Activated naive CD4-positive, alpha-beta T cell (primary cell): ENCODE data around the gene KRT10.

Source experiments
- DNase-seq, 4 experiments: peaks; one replicate each; lab custom pipeline; 2025; lab: John Stamatoyannopoulos, UW

KRT10 gene

GRCh38 chr17:40803617-40804082, 18.8 kb downstream of the KRT10 start:
- peak; percentile 22 to 64 (median 52) for DNase-seq

- DNase-seq = no peak
These were observed 21.3 kb downstream of the KRT10 start for GRCh38 chr17:40801157-40801556.

- DNase-seq = no peak
These were observed 22.0 kb downstream of the KRT10 start for GRCh38 chr17:40800381-40800780.

GRCh38 chr17:40799859-40800258, 22.6 kb downstream of the KRT10 start, which contains the start of gene KRT28:
TSS of gene KRT28 (minus strand) at chr17:40799959. CDS start at chr17:40799893, 66 bp downstream.
- no peak for DNase-seq

- DNase-seq = no peak
These were observed 25.6 kb downstream of the KRT10 start for GRCh38 chr17:40796846-40797245.

GRCh38 chr17:40795019-40795667, 27.3 kb downstream of the KRT10 start:
- no peak for DNase-seq

GRCh38 chr17:40794466-40794865, 27.9 kb downstream of the KRT10 start:
- no peak for DNase-seq

GRCh38 chr17:40793832-40794231, 28.6 kb downstream of the KRT10 start:
- DNase-seq = no peak

GRCh38 chr17:40791787-40792436, 30.5 kb downstream of the KRT10 start:
- no peak for DNase-seq

- DNase-seq = no peak
These were observed 31.3 kb downstream of the KRT10 start for GRCh38 chr17:40791111-40791510.

GRCh38 chr17:40782450-40782849, 40.0 kb downstream of the KRT10 start, which contains the start of gene KRT27:
TSS of gene KRT27 (minus strand) at chr17:40782550. CDS start at chr17:40782493, 57 bp downstream.
- no peak for DNase-seq

- DNase-seq = peak in 2 of 4 experiments; percentile 5 to 7
These were observed 43.1 kb downstream of the KRT10 start for GRCh38 chr17:40779181-40779909.

- no peak for DNase-seq
These were observed 44.0 kb downstream of the KRT10 start for GRCh38 chr17:40778461-40778860.

- no peak for DNase-seq
These were observed 44.4 kb downstream of the KRT10 start for GRCh38 chr17:40777971-40778370.

- no peak for DNase-seq
These were observed 45.0 kb downstream of the KRT10 start for GRCh38 chr17:40777459-40777858.

GRCh38 chr17:40775945-40776344, 46.5 kb downstream of the KRT10 start:
- DNase-seq = no peak

GRCh38 chr17:40772101-40772500, 50.3 kb downstream of the KRT10 start, which contains the start of gene KRT26:
TSS of gene KRT26 (minus strand) at chr17:40772201. CDS start at chr17:40772113, 88 bp downstream.
- DNase-seq = no peak
